H9 (cell line): Measurements from ENCODE around the gene SLC47A2. TPM values are rescaled to one million over a fixed set of nuclear protein-coding genes. Genes with fewer than 3 reads are reported as not detected.

Source experiments
- DNase-seq: peaks from one replicate; pipeline ENCODE4 v3.0.0-alpha.2; 2017
- H2AFZ ChIP-seq: one replicate; pipeline ENCODE4 v1.6.1; 2013; ENCODE audit warnings: mild to moderate bottlenecking, low read length, control low read depth, moderate library complexity
- H2AK5ac ChIP-seq: 2 replicates; pipeline ENCODE4 v1.6.1; 2013; ENCODE audit warnings: low read length, control low read depth, mixed read lengths; ENCODE audit not compliant: insufficient read length
- H2BK120ac ChIP-seq: one replicate; pipeline ENCODE4 v1.6.1; 2013; ENCODE audit warnings: low read depth, mild to moderate bottlenecking, low read length, control low read depth, inconsistent platforms; ENCODE audit not compliant: poor library complexity, severe bottlenecking
- H2BK12ac ChIP-seq: 2 replicates; pipeline ENCODE4 v1.6.1; 2013; ENCODE audit warnings: low read length, control low read depth, mixed read lengths, low read depth; ENCODE audit not compliant: insufficient read length
- H2BK15ac ChIP-seq: 2 replicates; pipeline ENCODE4 v1.6.1; 2013; ENCODE audit warnings: low read depth, low read length, control low read depth
- H2BK20ac ChIP-seq: one replicate; pipeline ENCODE4 v1.6.1; 2013; ENCODE audit warnings: low read depth, mild to moderate bottlenecking, low read length, control low read depth, inconsistent platforms; ENCODE audit not compliant: poor library complexity, severe bottlenecking
- H2BK5ac ChIP-seq: 2 replicates; pipeline ENCODE4 v1.6.1; 2013; ENCODE audit warnings: low read length, control low read depth, mixed read lengths; ENCODE audit not compliant: insufficient read length
- H3K14ac ChIP-seq: 2 replicates; pipeline ENCODE4 v1.6.1; 2013; ENCODE audit warnings: low read length, control low read depth; ENCODE audit not compliant: insufficient read depth
- H3K18ac ChIP-seq: 2 replicates; pipeline ENCODE4 v1.6.1; 2013; ENCODE audit warnings: low read depth, mild to moderate bottlenecking, mixed read lengths, low read length, control low read depth; ENCODE audit not compliant: insufficient read length
- H3K23ac ChIP-seq: 2 replicates; pipeline ENCODE4 v1.6.1; 2013; ENCODE audit warnings: low read length, control low read depth, mixed read lengths, low read depth; ENCODE audit not compliant: insufficient read length
- H3K23me2 ChIP-seq: 2 replicates; pipeline ENCODE4 v1.6.1; 2013; ENCODE audit warnings: low read depth, mild to moderate bottlenecking, mixed read lengths, low read length, control low read depth; ENCODE audit not compliant: insufficient read length, poor library complexity, severe bottlenecking
- H3K27ac ChIP-seq: 2 replicates; pipeline ENCODE4 v1.5.1; 2013; ENCODE audit warnings: low read length, control low read depth, mixed read lengths, low read depth; ENCODE audit not compliant: insufficient read length
- H3K27me3 ChIP-seq: 2 replicates; pipeline ENCODE4 v1.6.1; 2013; ENCODE audit warnings: low read length, control low read depth, inconsistent platforms; ENCODE audit not compliant: insufficient read depth
- H3K4ac ChIP-seq: 2 replicates; pipeline ENCODE4 v1.6.1; 2013; ENCODE audit warnings: low read depth, mild to moderate bottlenecking, control low read depth, inconsistent platforms, low read length, moderate library complexity
- H3K4me1 ChIP-seq: 2 replicates; pipeline ENCODE4 v1.6.1; 2013; ENCODE audit warnings: low read length, control low read depth, inconsistent platforms; ENCODE audit not compliant: insufficient read depth
- H3K4me2 ChIP-seq: 2 replicates; pipeline ENCODE4 v1.6.1; 2013; ENCODE audit warnings: low read length, control low read depth, mixed read lengths; ENCODE audit not compliant: insufficient read length, insufficient read depth
- H3K56ac ChIP-seq: 2 replicates; pipeline ENCODE4 v1.6.1; 2013; ENCODE audit warnings: low read depth, mild to moderate bottlenecking, mixed read lengths, low read length, control low read depth; ENCODE audit not compliant: insufficient read length
- H3K79me1 ChIP-seq: 2 replicates; pipeline ENCODE4 v1.6.1; 2013; ENCODE audit warnings: low read depth, mild to moderate bottlenecking, moderate library complexity, low read length, control low read depth, inconsistent platforms; ENCODE audit not compliant: insufficient read depth, poor library complexity, severe bottlenecking
- H3K79me2 ChIP-seq: 2 replicates; pipeline ENCODE4 v1.6.1; 2013; ENCODE audit warnings: low read length, control low read depth, inconsistent platforms; ENCODE audit not compliant: insufficient read depth
- H3K9ac ChIP-seq: 2 replicates; pipeline ENCODE4 v1.6.1; 2013; ENCODE audit warnings: low read length, control low read depth, mixed read lengths; ENCODE audit not compliant: insufficient read length; ENCODE audit errors: extremely low read depth
- H3K9me3 ChIP-seq: one replicate; pipeline ENCODE4 v1.6.1; 2013; ENCODE audit warnings: low read depth, low read length, inconsistent platforms; ENCODE audit not compliant: control insufficient read depth
- H3T11ph ChIP-seq: one replicate; pipeline ENCODE4 v1.6.1; 2013; ENCODE audit warnings: mild to moderate bottlenecking, low read length, control low read depth, inconsistent platforms
- H4K20me1 ChIP-seq: one replicate; pipeline ENCODE4 v1.6.1; 2013; ENCODE audit not compliant: control insufficient read depth, insufficient read length, insufficient read depth
- H4K5ac ChIP-seq: 2 replicates; pipeline ENCODE4 v1.6.1; 2013; ENCODE audit warnings: low read depth, mild to moderate bottlenecking, mixed read lengths, low read length, control low read depth; ENCODE audit not compliant: insufficient read length
- H4K8ac ChIP-seq: replicated peaks from 2 replicates; pipeline ENCODE4 v1.6.1; 2013; ENCODE audit warnings: low read length, control low read depth, mixed read lengths, low read depth; ENCODE audit not compliant: insufficient read length
- H4K91ac ChIP-seq: 2 replicates; pipeline ENCODE4 v1.6.1; 2013; ENCODE audit warnings: low read depth, mild to moderate bottlenecking, moderate library complexity, mixed read lengths, low read length, control low read depth; ENCODE audit not compliant: insufficient read length
- H3K27ac Mint-ChIP-seq, 3 experiments: 2 replicates in 2 of 3; 3 replicates in 1 of 3; pipeline ENCODE4 v1.8.0; 2020 to 2021; ENCODE audit warnings: mixed read lengths in 3 of 3, mild to moderate bottlenecking in 1 of 3, moderate library complexity in 1 of 3
- H3K27me3 Mint-ChIP-seq: 2 replicates; pipeline ENCODE4 v1.8.0; 2021; ENCODE audit warnings: low read depth, mild to moderate bottlenecking, moderate library complexity, mixed read lengths
- H3K36me3 Mint-ChIP-seq, 3 experiments: 2 replicates in 2 of 3; 3 replicates in 1 of 3; pipeline ENCODE4 v1.8.0; 2020 to 2021; ENCODE audit warnings: low read depth in 3 of 3, mixed read lengths in 3 of 3; ENCODE audit not compliant: insufficient read depth in 1 of 3
- H3K4me1 Mint-ChIP-seq, 2 experiments: 2 replicates each; pipeline ENCODE4 v1.8.0; 2020; ENCODE audit warnings: mixed read lengths in 2 of 2
- H3K4me3 Mint-ChIP-seq, 2 experiments: 2 replicates in 1 of 2; 3 replicates in 1 of 2; pipeline ENCODE4 v1.8.0; 2020 to 2021; ENCODE audit warnings: mild to moderate bottlenecking in 2 of 2, mixed read lengths in 2 of 2, moderate library complexity in 1 of 2
- H3K9me3 Mint-ChIP-seq, 2 experiments: 2 replicates in 1 of 2; 3 replicates in 1 of 2; pipeline ENCODE4 v1.8.0; 2020; ENCODE audit warnings: mild to moderate bottlenecking in 2 of 2, mixed read lengths in 2 of 2, moderate library complexity in 1 of 2
- CTCF ChIP-seq: fragments of 200-600 bp; sonication (generic); conservative IDR thresholded peaks from 3 replicates; pipeline ENCODE4 v1.8.0; 2021; ENCODE audit warnings: antibody characterized with exemption, mild to moderate bottlenecking
- WGBS: extraction: QIAGEN DNeasy Blood & Tissue Kit; methylation state at CpG from one replicate; pipeline ENCODE4 v1.1.7; 2013; ENCODE audit warnings: missing lambda C conversion rate, low lambda C conversion rate, mixed read lengths; ENCODE audit not compliant: insufficient read length; ENCODE audit errors: extremely low coverage; 5-methylcytosine and 5-hydroxymethylcytosine counted together
- total RNA-seq: library from RNA; stranded (reverse); gene quantifications from 2 replicates; pipeline ENCODE4 v1.2.1, GENCODE V29; 2021

Gene SLC47A2
- total RNA-seq, 1 experiment from 2014 or later = not detected

GRCh38 chr17:19659366-19660177 lies 56.8 kb downstream of the SLC47A2 start:
- H3K56ac ChIP-seq = no peak overlapping the region
- Mint-ChIP-seq H3K27ac (peak overlapping the region; percentile 49 to 96 (median 93); a peak in 5 of 7 replicates), H3K9me3 (peaks cover 7 to 11% of the 10 kb centered on the region in 2 experiments), H3K27me3 (no peaks in the 10 kb centered on the region), H3K36me3 (peaks cover 43 to 82% (median 59%) of the 10 kb centered on the region in 3 experiments), H3K4me3 (no peak overlapping the region), H3K4me1 (peaks cover 15% of the 10 kb centered on the region in 2 experiments)
- no peak overlapping the region for H2BK5ac ChIP-seq
- no peaks in the 10 kb centered on the region for H4K20me1 ChIP-seq
- no peak overlapping the region for H3K4ac ChIP-seq
- H3K79me1 ChIP-seq = peaks cover 3% of the 10 kb centered on the region
- no peak overlapping the region for H2BK120ac ChIP-seq
- no peak overlapping the region for H4K91ac ChIP-seq
- H3K9ac ChIP-seq = no peak overlapping the region
- no peak overlapping the region for H3K23ac ChIP-seq
- no peak overlapping the region for H4K8ac ChIP-seq
- no peak overlapping the region for H2BK20ac ChIP-seq
- WGBS = no CpG with 5 or more reads among the region's 7 CpGs
- H3K4me1 ChIP-seq = peaks cover 3% of the 10 kb centered on the region; the same call in 1 of the 2 replicates
- H4K5ac ChIP-seq = no peak overlapping the region
- no peak overlapping the region for H3T11ph ChIP-seq
- no peak overlapping the region for H3K18ac ChIP-seq
- no peak overlapping the region for H2AFZ ChIP-seq
- no peak overlapping the region for H2AK5ac ChIP-seq
- H2BK12ac ChIP-seq = no peak overlapping the region
- H3K9me3 ChIP-seq = peaks cover 10% of the 10 kb centered on the region
- DNase-seq = no peak
- no peak for TF ChIP-seq CTCF
- 0 out of 2 replicates have a peak, but pooled peaks cover 5% of the 10 kb centered on the region for H3K79me2 ChIP-seq
- H3K14ac ChIP-seq = no peak overlapping the region
- no peak overlapping the region for H3K27ac ChIP-seq
- H3K4me2 ChIP-seq = no peak overlapping the region
- H2BK15ac ChIP-seq = no peak overlapping the region
- H3K27me3 ChIP-seq = no peaks in the 10 kb centered on the region
- no peaks in the 10 kb centered on the region for H3K23me2 ChIP-seq
